Measurements from ENCODE around the gene CDK15. TPM values are rescaled to one million over a fixed set of nuclear protein-coding genes. Genes with fewer than 3 reads are reported as not detected.

Gene CDK15
- total and polyA plus RNA-seq, 10 donors = 0.02 to 0.64 (median 0.16) TPM; not detected in 6

GRCh38 chr2:201923436-201924328 is 117.3 kb downstream of the CDK15 start:
- Histone ChIP-seq H3K27me3 (replicated peaks in 1 of 7) (no peaks in the 10 kb centered on the region), H3K36me3 (no peaks in the 10 kb centered on the region), H3K27ac (no peak overlapping the region), H3K4me1 (no peaks in the 10 kb centered on the region), H3K9me3 (no peaks in the 10 kb centered on the region), H3K4me3 (no peak overlapping the region)
- intact Hi-C loops (cut with DNase I; ENCODE audit: low total_unique reads) = no loop called here
- WGBS, 5 donors = 80 to 87% (median 83%) methylated on average over 8 to 10 of the region's 10 CpGs
- no peak for DNase-seq
- TF ChIP-seq POLR2A (IDR thresholded peaks at IDR 0.05) (no peak), CTCF (IDR thresholded peaks at IDR 0.05 in 8 of 11, conservative IDR thresholded peaks at IDR 0.05 in 3 of 11) (no peak), POLR2AphosphoS5 (IDR thresholded peaks at IDR 0.05) (no peak)

DNA sequence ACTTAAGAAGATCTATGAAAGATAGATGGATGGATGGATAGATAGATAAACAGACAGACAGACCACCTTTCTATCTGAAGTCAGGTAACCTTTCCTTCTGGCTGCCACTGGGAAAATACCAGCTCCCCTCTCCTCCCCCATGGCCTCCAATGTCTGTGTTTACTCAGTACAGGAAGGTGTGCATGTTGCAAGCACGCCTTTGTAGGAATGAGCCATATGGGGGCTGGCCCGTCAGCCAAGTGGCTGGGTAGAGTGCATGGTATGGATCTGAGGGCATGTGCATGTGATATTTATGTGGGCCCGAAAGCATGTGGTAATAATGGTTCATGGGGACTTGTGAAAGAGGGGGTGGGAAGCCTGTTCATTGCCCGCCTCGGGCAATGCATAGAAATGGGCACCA is 118.1 kb downstream of the CDK15 start:
- intact Hi-C loops (cut with DNase I; ENCODE audit: low total_unique reads) = no loop called here
- 87 to 97% (median 87%) methylated on average over 5 of the region's 5 CpGs for WGBS, 5 donors
- H3K4me1 ChIP-seq = no peaks in the 10 kb centered on the region
- TF ChIP-seq POLR2AphosphoS5 (IDR thresholded peaks at IDR 0.05) (no peak), CTCF (IDR thresholded peaks at IDR 0.05 in 8 of 11, conservative IDR thresholded peaks at IDR 0.05 in 3 of 11) (no peak), POLR2A (IDR thresholded peaks at IDR 0.05) (no peak)
- no peaks in the 10 kb centered on the region for H3K27me3 ChIP-seq (replicated peaks in 1 of 7)
- no peak overlapping the region for H3K4me3 ChIP-seq
- H3K27ac ChIP-seq = no peak overlapping the region
- no peak for DNase-seq
- no peaks in the 10 kb centered on the region for H3K9me3 ChIP-seq
- no peaks in the 10 kb centered on the region for H3K36me3 ChIP-seq

- intact Hi-C loops (cut with DNase I; ENCODE audit: low total_unique reads) = no loop called here
- H3K4me1 ChIP-seq = no peaks in the 10 kb centered on the region
- no peak overlapping the region for H3K4me3 ChIP-seq
- TF ChIP-seq CTCF (IDR thresholded peaks at IDR 0.05 in 8 of 11, conservative IDR thresholded peaks at IDR 0.05 in 3 of 11) = no peak
- no peak for TF ChIP-seq POLR2A (IDR thresholded peaks at IDR 0.05)
- TF ChIP-seq POLR2AphosphoS5 (IDR thresholded peaks at IDR 0.05) = no peak
- no peaks in the 10 kb centered on the region for H3K36me3 ChIP-seq
- no peak for DNase-seq
- no peak overlapping the region for H3K27ac ChIP-seq
- no peaks in the 10 kb centered on the region for H3K27me3 ChIP-seq (replicated peaks in 1 of 7)
- WGBS, 5 donors = 79 to 91% (median 89%) methylated on average over 5 of the region's 5 CpGs
- no peaks in the 10 kb centered on the region for H3K9me3 ChIP-seq
Observed at GRCh38 chr2:201925056-201925455, 118.7 kb downstream of the CDK15 start.

DNA sequence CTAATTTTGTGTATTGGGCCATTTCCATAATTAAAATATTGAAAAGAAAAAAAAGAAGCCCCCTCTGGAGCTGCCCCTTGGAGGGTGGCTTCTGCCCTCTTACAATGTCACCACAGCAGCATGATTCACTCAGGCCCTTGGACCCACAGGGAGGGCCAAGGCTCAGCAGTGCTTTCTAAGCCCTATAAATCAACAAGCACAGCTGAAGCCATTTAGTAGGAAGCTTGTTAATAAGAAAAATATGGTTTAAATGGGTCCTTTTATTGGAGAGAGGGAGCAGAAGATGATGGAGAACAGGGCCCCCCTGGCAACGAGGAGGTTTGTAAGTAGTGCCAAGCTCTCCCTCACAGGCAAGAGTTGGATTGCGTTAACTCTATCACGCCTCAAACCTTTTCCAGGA is 119.7 kb downstream of the CDK15 start:
- intact Hi-C loops (cut with DNase I; ENCODE audit: low total_unique reads) = no loop called here
- no peaks in the 10 kb centered on the region for H3K36me3 ChIP-seq
- H3K27me3 ChIP-seq (replicated peaks in 1 of 7) = no peaks in the 10 kb centered on the region
- WGBS, 5 donors = 78 to 90% (median 88%) methylated on average over 3 of the region's 3 CpGs
- H3K9me3 ChIP-seq = no peaks in the 10 kb centered on the region
- H3K27ac ChIP-seq = no peak overlapping the region
- TF ChIP-seq POLR2AphosphoS5 (IDR thresholded peaks at IDR 0.05) = no peak
- no peak for TF ChIP-seq CTCF (IDR thresholded peaks at IDR 0.05 in 8 of 11, conservative IDR thresholded peaks at IDR 0.05 in 3 of 11)
- TF ChIP-seq POLR2A (IDR thresholded peaks at IDR 0.05) = no peak
- no peak for DNase-seq
- H3K4me1 ChIP-seq = no peaks in the 10 kb centered on the region
- H3K4me3 ChIP-seq = no peak overlapping the region
